NCI-H1930 (cell line): ENCODE data around the gene PTPRN2.
"Not testable (repeated sequence)": the region's sequence is repeated elsewhere in the genome, so short reads cannot be mapped to it uniquely, and the experiment has no call there.

Experiments
- DNase-seq, 2 experiments: peaks; one replicate each; lab custom pipeline; 2025; lab: John Stamatoyannopoulos, UW

PTPRN2 gene

GRCh38 chr7:158301207-158301606, 286.4 kb downstream of the PTPRN2 start:
- DNase-seq: no peak

- DNase-seq: no peak
Observed at GRCh38 chr7:158300427-158300826, 287.2 kb downstream of the PTPRN2 start.

GRCh38 chr7:158299607-158300006, 288.0 kb downstream of the PTPRN2 start:
- no peak for DNase-seq

- no peak for DNase-seq
Observed at GRCh38 chr7:158296798-158297104, 290.9 kb downstream of the PTPRN2 start.

- DNase-seq: no peak
Observed at GRCh38 chr7:158295966-158296797, 291.4 kb downstream of the PTPRN2 start.

GRCh38 chr7:158294468-158295215, 293.0 kb downstream of the PTPRN2 start:
- DNase-seq: not testable (repeated sequence)

GRCh38 chr7:158292948-158293347, 294.7 kb downstream of the PTPRN2 start:
- DNase-seq: no peak

- DNase-seq: no peak
Observed at GRCh38 chr7:158291998-158292397, 295.6 kb downstream of the PTPRN2 start.

- no peak for DNase-seq
Observed at GRCh38 chr7:158289761-158290523, 297.7 kb downstream of the PTPRN2 start.

GRCh38 chr7:158289231-158289630, 298.4 kb downstream of the PTPRN2 start:
- no peak for DNase-seq

- DNase-seq: no peak
Observed at GRCh38 chr7:158286210-158286609, 301.4 kb downstream of the PTPRN2 start.

- DNase-seq: no peak
Observed at GRCh38 chr7:158285383-158285770, 302.2 kb downstream of the PTPRN2 start.

- no peak for DNase-seq
Observed at GRCh38 chr7:158284617-158285382, 302.8 kb downstream of the PTPRN2 start.

- DNase-seq: no peak
Observed at GRCh38 chr7:158284121-158284520, 303.5 kb downstream of the PTPRN2 start.

- DNase-seq: no peak
Observed at GRCh38 chr7:158283016-158283974, 304.3 kb downstream of the PTPRN2 start.

- no peak for DNase-seq
Observed at GRCh38 chr7:158282461-158283001, 305.1 kb downstream of the PTPRN2 start.

GRCh38 chr7:158281441-158281840, 306.2 kb downstream of the PTPRN2 start:
- DNase-seq: no peak

- DNase-seq: no peak
Observed at GRCh38 chr7:158280448-158281144, 307.0 kb downstream of the PTPRN2 start.

GRCh38 chr7:158279539-158280447, 307.8 kb downstream of the PTPRN2 start:
- no peak for DNase-seq
